ENCODE results near the gene CLCN4.

The CLCN4 gene

DNA sequence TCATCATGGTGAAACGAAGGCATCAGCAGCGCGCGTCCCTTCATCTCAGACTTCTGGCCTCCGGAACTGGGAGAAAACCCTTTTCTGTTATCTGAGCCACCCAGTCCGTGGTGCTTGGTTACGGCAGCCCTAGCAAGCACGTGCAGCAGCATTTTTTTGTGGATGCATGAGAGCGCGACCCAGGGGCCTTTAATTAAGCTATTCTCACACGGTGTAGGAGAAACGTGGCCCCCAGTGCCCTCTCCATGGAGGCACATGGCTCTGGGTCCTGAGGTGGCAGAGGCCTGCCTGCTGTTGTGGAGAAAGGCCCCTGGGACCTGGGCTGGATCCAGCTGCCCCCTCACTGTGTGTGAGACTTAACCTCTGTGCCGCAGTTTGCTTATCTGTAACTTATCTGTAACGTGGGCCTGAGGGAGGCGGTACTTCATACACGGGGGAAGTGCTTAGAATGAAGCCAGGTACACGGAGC lies 9.5 kb downstream of the CLCN4 start:
- no peak for DNase-seq (ENCODE audit: low read depth in 1 of 2, low spot score in 1 of 2)

DNA sequence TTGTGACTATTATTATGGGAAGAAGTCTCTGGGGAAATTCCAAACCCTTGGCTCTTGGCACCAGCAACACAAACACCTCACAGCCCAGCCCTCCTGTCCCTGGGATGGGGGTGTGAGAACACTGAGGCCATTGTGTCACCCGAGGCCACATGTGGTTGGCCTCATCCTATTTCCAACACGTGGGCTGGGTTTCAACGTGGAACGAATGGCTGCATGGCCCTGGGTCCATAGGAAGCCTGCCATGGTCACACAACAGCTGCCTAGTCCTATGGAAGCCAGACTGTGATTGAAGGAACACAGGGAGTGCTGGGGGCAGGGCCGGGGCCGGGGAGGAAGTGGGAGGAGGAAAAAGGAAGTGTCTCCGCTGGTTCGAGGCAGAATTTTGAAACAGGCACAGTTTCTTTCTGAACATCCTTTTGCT lies 10.0 kb downstream of the CLCN4 start:
- no peak for DNase-seq (ENCODE audit: low read depth in 1 of 2, low spot score in 1 of 2)

DNA sequence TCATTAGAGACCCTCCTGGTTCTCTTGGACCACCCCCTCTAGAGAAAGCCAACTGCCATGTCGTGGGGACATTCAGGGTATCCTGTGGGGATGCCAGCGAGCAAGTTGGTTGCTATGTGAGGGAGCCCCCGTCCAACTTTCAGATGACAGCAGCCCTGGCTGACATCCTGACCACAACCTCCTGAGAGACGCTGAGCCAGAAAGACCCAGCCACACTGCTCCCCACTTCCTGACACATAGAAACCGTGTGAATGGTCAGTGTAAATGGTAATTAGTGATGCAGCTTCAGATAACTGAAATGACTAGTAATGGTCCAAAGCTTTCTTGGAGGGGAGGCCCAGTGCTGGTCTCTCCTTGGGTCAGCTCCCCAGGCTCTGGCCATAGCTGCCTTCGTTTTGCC lies 10.8 kb downstream of the CLCN4 start:
- no peak for DNase-seq (ENCODE audit: low read depth in 1 of 2, low spot score in 1 of 2)

DNA sequence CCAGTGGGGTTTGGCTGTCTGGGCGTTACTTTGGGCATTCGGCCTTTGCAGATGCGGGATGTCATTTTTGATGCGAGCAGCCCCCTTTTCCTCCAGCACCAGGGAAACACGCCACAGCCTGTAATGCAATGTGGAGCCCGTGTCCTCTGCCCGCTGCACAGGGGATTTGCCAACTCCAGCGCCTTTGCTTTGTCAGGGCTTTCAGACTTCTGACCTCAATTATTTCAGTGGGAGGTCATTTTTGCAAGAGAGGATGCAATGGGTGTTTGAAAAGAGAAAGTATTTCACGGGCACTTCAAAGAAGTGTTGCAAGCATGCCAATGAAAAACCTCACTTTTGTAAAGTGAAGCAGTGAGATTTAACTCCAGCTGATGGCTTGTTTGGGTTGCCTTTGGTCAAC lies 11.5 kb downstream of the CLCN4 start:
- no peak for DNase-seq (ENCODE audit: low read depth in 1 of 2, low spot score in 1 of 2)

DNA sequence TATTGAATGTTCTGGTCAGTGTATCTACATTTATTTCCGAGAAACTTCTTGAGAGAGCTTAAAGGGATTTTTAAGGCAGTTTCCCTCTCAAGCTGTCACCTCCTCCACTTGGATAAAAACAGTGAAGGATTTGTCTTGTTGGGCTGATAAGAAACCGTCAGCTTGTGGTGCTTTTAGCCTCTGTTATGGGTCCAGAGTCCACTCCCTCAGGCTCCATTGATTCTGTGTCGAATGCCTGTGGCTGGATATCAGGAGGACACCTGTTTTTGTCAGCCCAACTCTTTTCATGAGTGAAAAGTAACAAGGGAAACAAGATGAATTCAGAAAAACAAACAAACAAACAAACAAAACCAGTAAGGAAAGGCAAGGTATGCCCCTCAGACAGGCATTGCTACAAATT lies 12.4 kb downstream of the CLCN4 start:
- no peak for DNase-seq (ENCODE audit: low read depth in 1 of 2, low spot score in 1 of 2)

DNA sequence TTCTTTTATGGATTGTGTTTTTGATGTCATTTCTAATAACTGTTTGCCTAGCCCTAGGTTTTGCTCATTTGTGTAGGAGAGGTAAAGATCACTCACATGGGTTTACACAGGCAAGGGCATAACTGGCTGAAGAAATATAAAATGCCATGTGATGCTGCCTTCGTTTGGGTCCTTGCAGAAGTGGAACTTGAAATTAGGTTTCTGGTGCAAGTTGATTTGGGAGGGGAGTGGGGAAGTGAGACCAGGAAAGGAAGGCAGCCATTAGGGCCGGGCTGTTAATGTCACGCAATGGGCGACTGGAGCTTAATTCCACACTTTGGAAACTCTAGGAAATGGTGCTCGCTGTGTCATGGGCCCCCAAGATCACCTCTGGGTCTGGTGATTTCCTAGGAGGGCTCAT lies 14.5 kb downstream of the CLCN4 start:
- no peak for DNase-seq (ENCODE audit: low read depth in 1 of 2, low spot score in 1 of 2)

DNA sequence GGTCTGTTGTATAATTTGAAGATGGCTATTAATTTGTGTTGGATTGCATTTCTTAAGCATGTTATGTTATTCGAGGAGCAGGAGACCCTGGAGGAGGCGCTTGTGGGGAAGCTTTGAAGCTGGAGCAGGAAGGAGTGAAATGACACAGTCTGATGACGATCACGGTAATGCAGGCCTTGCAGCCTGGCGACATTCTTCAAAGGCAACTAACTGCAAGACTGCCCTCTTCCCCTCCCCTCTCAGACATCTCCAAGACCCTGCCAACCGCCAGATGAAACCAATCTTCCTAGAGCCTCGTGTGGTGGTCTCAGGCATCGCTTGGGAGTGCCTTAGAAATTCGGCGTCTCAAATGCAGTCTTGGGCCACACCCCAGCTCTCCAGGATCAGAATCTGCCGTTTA lies 16.1 kb downstream of the CLCN4 start:
- DNase-seq (ENCODE audit: low read depth in 1 of 2, low spot score in 1 of 2) = no peak

DNA sequence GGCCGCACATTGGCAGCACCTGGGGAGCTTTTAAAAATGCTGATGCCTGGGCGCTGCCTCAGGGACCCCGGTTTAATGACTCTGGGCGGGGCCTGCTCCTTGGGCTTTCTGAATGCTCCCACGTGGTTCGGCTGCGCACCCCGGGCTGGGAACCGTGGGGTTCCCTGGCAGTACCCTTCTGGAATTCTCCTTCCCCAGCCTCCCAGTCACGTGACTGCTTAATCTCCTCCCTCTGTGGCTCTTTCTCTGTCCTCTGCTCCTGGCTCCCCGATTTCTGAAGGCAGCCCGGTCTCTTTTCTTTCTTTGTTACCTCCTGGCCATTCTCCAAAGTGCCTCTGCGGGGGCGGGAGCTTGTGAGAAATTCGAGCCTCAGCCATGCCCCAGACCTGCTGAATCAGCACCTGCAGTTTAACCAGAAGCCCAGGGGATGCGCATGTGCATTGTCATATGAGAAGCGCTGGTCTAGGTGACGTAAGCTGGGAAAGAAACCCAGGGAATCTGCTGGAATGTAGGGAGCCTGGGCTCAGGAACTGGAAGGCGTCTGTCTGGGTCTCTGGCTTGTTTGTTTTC lies 16.6 kb downstream of the CLCN4 start:
- no peak for DNase-seq (ENCODE audit: low read depth in 1 of 2, low spot score in 1 of 2)

DNA sequence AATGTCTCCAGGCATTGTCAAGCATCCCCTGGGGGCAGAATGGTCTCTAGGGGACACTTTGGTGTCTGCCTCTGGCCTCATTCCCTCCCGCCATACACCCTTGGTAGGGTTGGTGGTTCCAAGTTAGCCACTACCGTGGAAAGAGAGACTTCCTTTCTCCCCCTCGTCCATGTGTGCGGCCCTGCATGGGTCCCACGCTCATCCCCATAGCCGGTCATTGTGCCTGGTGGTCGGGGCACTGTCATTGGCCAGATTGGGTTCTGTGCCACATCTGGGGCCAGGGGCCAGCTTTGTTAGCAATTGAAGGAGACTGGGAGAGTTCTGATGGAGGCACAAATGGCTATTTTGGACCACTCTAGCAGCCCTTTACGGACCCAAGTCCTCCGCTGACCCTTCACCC lies 17.3 kb downstream of the CLCN4 start:
- DNase-seq (ENCODE audit: low read depth in 1 of 2, low spot score in 1 of 2) = no peak

DNA sequence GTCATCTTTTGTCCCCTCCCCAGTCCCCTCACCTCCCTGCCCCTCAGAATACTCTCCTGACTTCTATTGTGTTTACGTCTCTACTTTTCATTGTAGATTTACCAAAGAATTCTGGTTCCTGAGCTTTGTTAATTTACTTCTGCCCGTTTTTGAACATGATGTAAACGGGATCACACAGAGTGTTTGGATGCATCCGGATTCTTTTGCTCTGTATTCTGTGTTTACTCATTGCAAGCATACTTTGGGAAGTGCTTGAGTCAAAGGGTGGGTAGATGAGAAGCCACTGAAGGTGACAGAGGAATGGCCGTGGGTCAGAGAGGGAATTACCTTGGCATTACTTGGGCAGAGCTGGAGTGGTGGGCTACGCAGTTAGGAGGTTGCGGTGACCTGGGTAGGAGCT lies 18.0 kb downstream of the CLCN4 start:
- no peak for DNase-seq (ENCODE audit: low read depth in 1 of 2, low spot score in 1 of 2)

DNA sequence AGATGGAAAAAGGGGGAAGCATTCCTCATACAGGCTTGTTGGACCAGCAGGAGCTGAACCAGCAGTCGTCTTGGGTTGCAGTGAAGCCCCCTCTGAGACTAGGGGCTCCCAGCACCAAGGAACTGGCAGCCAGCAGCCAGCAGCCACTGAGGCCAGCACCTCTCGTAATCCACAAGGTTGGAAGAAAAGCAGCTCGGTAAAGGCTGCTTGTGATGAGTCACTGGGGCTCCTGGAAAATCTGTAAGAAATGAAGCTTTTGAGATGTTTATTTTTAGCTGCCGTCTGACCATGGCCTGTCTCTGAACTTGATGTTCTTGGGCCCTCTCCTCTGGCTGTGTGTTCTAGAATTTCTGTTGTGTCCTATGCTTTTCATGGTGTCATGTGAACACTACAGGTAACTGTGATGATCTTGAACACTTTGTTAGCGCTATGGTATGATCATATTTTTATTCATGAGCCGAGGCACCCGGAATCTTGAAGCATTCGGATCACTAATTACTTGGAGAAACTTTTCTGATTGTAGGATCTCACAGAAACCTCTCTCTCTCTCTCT lies 18.6 kb downstream of the CLCN4 start:
- no peak for DNase-seq (ENCODE audit: low read depth in 1 of 2, low spot score in 1 of 2)

DNA sequence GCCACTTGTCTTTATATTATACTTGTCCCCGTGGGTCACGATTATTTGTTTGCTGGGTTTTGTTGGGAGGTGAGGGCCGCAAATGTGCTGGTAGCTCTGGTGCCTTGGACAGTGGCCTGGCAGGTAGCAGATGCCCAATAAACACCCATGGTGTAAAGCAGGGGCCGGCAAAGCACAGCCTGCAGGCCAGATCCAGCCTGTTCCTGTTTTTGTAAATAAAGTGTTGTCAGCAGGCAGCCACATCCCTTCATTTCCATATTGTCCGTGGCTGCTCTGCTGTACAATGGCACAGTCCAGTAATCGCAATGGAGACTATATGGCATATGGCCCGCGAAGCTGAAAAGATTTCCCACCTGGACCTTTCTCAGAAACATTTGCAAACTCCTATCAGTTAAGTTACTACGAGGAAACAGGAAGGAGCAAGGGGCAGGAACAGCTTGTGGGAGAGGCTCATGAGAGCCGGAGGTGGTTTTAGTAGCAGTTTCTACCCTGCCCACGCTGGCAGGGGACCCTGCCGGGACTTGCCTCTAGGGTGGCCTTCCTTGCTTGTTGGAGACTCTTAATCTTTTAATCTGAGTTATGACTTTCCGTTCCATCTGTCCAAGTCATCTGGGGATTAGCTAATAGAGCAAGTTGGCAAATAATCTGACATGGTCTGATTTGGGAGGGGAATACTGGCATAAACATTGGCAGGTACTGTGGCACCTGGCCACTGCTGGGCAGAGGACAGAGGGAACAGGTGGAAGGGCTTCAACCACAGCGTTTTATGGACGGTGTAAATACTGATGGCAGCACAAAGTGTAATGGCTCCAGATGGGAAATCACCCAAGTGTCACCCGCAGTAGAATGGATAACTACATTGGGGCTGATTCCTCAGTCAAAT lies 19.6 kb downstream of the CLCN4 start:
- DNase-seq (ENCODE audit: low read depth in 1 of 2, low spot score in 1 of 2) = no peak

DNA sequence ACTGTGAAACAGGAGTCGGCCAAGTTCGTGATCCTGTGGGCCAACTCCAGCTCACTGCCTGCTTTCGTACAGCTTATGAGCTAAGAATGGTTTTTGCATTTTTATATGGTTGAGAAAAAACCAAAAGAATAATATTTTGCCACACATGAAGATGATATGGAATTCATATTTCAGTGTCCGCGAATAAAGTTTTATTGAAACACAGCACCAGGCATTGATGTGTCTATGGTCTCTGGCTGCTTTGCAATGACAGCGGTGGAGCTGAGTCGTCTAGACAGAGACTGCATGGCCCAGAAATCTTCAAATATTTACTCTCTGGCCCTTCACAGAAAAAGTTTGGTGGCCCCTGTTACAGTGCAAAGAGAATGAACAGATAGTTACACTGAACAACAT lies 20.2 kb downstream of the CLCN4 start:
- no peak for DNase-seq (ENCODE audit: low read depth in 1 of 2, low spot score in 1 of 2)

DNA sequence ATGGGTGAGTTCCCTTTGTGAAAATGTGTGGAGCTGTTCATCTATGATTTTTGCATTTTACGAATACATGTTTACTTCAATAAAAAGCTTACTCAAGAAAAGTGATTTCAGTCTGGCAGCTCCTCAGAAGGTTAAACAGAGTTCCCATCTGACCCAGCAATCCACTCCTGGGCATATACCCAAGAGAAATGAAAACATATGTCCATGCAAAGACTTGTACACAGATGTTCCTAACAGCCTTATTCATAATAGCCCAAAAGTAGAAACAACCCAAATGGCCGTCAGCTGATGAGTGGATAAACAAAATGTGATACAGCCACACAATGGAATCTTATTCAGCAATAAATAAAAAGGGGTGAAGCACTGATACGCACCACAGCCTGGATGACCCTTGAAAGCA lies 20.8 kb downstream of the CLCN4 start:
- DNase-seq (ENCODE audit: low read depth in 1 of 2, low spot score in 1 of 2) = no peak

DNA sequence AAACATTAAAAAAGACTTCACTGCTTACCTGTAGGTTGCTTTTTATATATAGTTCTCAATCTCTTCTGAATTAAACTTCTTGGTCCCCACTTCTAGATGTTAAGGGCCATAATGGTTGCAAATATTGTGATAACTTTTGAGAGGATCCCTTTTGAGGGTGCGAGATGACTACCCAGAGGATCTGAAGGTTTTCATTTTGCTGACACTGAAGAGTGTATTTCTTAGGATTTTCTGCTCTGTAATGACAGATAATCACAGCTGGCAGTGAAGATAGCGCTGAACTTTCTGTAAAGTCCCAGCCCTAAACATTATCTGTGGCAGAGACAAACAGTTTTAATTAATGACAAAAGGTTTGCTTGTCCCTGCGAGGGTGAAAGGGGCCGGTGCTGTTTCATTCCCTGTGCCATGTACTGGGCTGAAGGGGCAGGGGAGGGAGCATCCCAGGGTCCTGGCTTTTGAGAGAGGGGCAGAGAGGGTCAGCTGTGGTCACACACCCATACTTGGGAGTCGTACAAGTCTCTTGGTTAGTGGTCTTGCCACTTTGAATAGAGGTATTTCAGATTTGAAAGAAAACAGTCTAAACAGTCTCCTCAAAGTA lies 22.2 kb downstream of the CLCN4 start:
- no peak for DNase-seq (ENCODE audit: low read depth in 1 of 2, low spot score in 1 of 2)

DNA sequence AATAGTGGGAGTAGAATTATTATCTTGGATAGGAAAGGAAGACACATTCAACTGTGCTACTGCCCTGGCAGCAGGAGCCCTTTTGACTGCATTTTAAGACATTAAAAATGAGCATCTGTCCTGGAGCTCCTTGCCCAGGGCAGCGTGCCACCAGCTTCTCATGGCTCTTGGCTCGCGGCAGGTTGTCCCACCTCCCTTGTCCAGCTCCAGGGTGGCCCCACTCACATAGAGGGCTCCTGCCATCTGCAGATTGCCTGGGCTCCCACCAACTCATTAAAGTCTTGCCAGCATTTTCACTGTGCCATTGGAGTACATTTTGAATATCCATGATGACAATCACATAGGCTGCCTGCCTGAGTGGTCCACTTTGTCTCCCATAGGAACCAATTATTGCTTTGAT lies 27.0 kb downstream of the CLCN4 start:
- DNase-seq (ENCODE audit: low read depth in 1 of 2, low spot score in 1 of 2) = no peak

DNA sequence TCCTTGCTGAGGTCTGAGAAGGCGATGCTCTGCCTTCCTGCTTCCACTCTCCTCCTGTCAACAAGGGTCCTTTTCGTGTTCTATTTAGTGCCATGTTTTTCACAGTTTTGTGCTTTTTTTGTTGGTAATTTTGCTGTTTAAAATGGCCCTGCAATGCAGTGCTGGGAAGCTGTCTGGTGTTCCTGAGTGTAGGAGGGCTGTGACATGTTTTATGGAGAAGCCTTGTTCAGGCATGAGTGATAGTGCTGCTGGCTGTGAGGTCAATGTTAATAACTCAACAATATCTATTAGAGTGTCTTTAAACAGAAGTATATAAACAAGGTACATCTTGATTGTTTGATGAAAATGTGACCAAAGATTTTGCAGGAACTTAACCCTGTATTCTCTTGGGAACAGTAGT lies 27.6 kb downstream of the CLCN4 start:
- DNase-seq (ENCODE audit: low read depth in 1 of 2, low spot score in 1 of 2) = no peak

DNA sequence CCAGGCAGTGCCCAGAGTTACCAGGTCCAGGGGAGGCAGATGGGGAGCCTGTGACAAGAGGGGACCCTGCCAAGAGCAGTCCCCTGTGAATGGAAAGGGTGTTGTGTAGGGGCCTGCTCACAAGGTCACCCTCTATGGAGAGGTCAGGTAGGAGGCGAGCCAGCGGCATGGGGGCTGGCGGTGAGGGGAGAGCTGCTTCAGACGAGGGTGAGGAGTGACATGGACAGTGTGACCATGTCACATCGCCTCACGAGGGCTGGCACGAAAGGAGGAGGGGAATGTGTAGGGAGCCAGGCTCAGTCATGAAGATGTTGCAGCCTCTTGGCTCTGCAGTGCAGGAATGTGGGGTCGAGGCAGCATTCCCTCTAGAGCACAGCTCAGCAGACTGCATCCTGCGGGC lies 29.6 kb downstream of the CLCN4 start:
- DNase-seq (ENCODE audit: low read depth in 1 of 2, low spot score in 1 of 2) = no peak

DNA sequence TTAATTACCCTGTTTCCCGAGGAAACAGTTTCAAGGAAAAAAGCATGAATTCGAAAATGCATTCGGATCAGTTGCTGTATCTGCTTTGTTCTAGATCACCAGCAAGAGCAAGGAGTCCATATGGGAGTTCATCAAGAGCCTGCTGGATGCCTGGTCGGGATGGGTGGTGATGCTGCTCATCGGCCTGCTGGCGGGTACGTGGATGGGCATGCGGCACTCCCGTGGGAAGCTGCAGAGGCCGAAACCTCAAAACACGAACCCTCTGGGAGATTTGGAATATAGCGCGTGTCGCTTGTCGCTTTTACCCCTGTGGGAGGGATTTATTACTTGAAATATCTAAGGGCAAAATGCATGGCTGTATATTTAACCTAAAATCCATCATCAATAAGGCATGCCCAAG lies 30.6 kb downstream of the CLCN4 start:
- no peak for DNase-seq (ENCODE audit: low read depth in 1 of 2, low spot score in 1 of 2)

DNA sequence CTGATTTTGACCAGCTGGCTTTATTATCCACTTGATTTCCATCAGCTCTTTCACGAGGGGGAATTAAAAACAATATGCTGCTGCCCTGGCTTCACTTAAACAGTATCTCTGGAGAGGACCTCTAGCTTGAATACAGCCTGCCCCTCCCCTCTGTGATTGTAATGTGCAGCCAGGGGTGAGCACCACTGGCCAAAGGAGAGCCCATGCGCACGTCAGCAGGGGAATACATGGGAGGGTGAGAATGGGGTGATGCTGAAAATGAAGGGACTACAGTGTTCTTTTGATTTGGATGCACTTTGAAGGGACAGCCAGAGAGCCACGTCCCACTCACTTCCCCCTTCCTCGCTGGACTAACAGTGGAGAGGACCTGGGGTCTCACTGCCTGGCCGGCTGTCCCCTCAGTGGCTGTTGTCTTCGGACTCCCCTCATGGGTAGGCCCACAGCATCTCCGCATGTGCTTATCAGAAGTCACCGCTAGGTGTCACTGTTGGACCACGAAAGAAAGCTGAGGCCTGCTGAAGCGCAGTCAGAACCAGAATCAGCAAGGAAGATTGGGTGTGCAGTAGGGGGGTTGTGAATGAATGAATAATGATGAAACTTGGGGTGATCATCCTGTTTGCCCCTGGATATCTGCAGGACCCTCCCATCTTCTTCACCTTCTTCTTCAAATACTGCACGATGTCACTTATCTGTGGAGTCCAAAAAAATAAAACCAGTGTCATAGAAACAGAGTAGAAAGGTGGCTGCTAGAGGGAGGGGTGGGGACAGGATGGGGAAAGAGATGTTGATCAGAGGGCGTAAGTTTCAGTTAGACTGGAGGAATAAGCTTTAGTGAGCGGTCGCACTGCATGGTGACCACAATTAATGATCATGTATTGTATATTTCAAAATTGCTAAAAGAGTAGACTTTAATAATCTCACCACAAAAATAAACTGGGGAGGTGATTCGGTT lies 32.8 kb downstream of the CLCN4 start:
- peak; percentile 27 to 46 for DNase-seq (ENCODE audit: low read depth in 1 of 2, low spot score in 1 of 2)

DNA sequence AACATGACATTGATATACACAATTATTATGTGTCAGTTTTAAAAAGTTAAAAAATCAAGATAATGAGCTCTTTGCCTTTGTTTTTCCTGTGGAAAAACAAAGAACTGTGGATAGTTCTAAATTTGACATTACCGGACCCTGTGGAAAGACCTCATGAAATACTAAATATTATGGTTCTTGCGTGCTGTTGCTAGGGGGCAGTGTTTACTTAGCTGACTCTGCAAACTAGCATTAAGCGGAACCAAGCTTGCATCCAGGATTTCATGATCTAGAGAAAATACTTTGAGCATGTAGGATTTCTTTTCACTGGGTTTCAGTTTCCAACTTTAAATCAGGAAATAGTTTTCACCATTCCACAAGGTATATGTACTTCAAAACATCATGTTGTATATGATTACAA lies 33.6 kb downstream of the CLCN4 start:
- no peak for DNase-seq (ENCODE audit: low read depth in 1 of 2, low spot score in 1 of 2)

All from stimulated activated CD4-positive, alpha-beta T cell treated with anti-CD3 and anti-CD28 coated beads, Interleukin-15, amount 100 ng/mL, for 1 hour (primary cell).